CD8-positive, alpha-beta memory T cell (primary cell): ENCODE measurements around the gene MSANTD7. TPM values are rescaled to one million over a fixed set of nuclear protein-coding genes. Genes with fewer than 3 reads are reported as not detected.
A peak's percentile ranks its signal among the peaks of the same experiment; 100 is the strongest.

Source experiments
- CTCF ChIA-PET: fragments of 350-600 bp; sonication (Branson Sonifier 250); formaldehyde crosslinking; loops from one replicate; lab custom pipeline; 2021; ENCODE audit warnings: antibody characterized with exemption; lab: Charles Lee
- POLR2A ChIA-PET: fragments of 350-600 bp; sonication (Branson Sonifier 250); formaldehyde crosslinking; loops from one replicate; lab custom pipeline; 2021; ENCODE audit warnings: antibody characterized with exemption; lab: Charles Lee
- DNase-seq, 5 donors: peaks; one replicate each; pipeline versions ENCODE4 v3.0.0 to v3.0.0-alpha.2; 2020 to 2022; ENCODE audit warnings: mixed read lengths in 1 of 5
- H3K27ac ChIP-seq: one replicate; pipeline ENCODE4 v1.7.0; 2013; ENCODE audit warnings: low read depth, mild to moderate bottlenecking, low read length, moderate library complexity
- H3K27me3 ChIP-seq: 2 replicates; pipeline ENCODE4 v1.7.0; 2013; ENCODE audit warnings: low read length, mild to moderate bottlenecking; ENCODE audit not compliant: insufficient read depth, poor library complexity, severe bottlenecking
- H3K36me3 ChIP-seq: 2 replicates; pipeline ENCODE4 v1.7.0; 2013; ENCODE audit warnings: mild to moderate bottlenecking, low read length, moderate library complexity; ENCODE audit not compliant: insufficient read depth
- H3K4me1 ChIP-seq: 2 replicates; pipeline ENCODE4 v1.7.0; 2013; ENCODE audit warnings: mild to moderate bottlenecking, low read length, moderate library complexity; ENCODE audit not compliant: insufficient read depth
- H3K4me3 ChIP-seq: 2 replicates; pipeline ENCODE4 v1.7.0; 2013; ENCODE audit warnings: mild to moderate bottlenecking, low read length
- H3K9me3 ChIP-seq: 2 replicates; pipeline ENCODE4 v1.7.0; 2013; ENCODE audit warnings: mild to moderate bottlenecking, low read length
- H3K27ac Mint-ChIP-seq, 8 donors: one replicate each; pipeline ENCODE4 v1.8.0; 2020 to 2021; ENCODE audit warnings: mixed read lengths in 8 of 8, mild to moderate bottlenecking in 6 of 8, inconsistent platforms in 3 of 8, moderate library complexity in 3 of 8
- H3K27me3 Mint-ChIP-seq, 2 donors: one replicate each; pipeline ENCODE4 v1.8.0; 2020 to 2021; ENCODE audit warnings: mixed read lengths in 2 of 2, mild to moderate bottlenecking in 1 of 2, moderate library complexity in 1 of 2
- H3K36me3 Mint-ChIP-seq, 3 donors: one replicate each; pipeline ENCODE4 v1.8.0; 2020 to 2021; ENCODE audit warnings: mixed read lengths in 3 of 3, inconsistent platforms in 1 of 3, mild to moderate bottlenecking in 1 of 3
- H3K4me1 Mint-ChIP-seq, 3 donors: one replicate each; pipeline ENCODE4 v1.8.0; 2020 to 2021; ENCODE audit warnings: mixed read lengths in 3 of 3, inconsistent platforms in 1 of 3, mild to moderate bottlenecking in 1 of 3
- H3K4me3 Mint-ChIP-seq, 7 donors: one replicate each; pipeline ENCODE4 v1.8.0; 2020 to 2021; ENCODE audit warnings: mixed read lengths in 7 of 7, mild to moderate bottlenecking in 6 of 7, moderate library complexity in 4 of 7, inconsistent platforms in 2 of 7
- H3K9me3 Mint-ChIP-seq, 5 donors: one replicate each; pipeline ENCODE4 v1.8.0; 2020 to 2022; ENCODE audit warnings: mixed read lengths in 5 of 5, mild to moderate bottlenecking in 3 of 5, moderate library complexity in 2 of 5, inconsistent platforms in 1 of 5
- polyA plus RNA-seq: library from polyadenylated mRNA; unstranded; fragments of 300-500 nt; fragmentation: Illumina TruSeq; gene quantifications from one replicate; pipeline ENCODE4 v1.2.3, GENCODE V29; 2021
- total RNA-seq, 2 experiments: library from RNA; stranded (reverse); gene quantifications; one replicate each; pipeline ENCODE4 v1.2.3, GENCODE V29; 2021

The MSANTD7 gene, protein sequence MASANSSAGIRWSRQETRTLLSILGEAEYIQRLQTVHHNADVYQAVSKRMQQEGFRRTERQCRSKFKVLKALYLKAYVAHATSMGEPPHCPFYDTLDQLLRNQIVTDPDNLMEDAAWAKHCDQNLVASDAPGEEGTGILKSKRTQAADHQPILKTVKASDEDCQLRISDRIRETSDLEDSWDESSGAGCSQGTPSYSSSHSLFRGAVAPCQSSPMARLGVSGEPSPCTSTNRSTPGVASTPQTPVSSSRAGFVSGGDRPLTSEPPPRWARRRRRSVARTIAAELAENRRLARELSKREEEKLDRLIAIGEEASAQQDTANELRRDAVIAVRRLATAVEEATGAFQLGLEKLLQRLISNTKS
- total RNA-seq, result 10 to 100 TPM; 28.5 to 30.4 TPM
- 8.7 TPM for polyA plus RNA-seq

DNA sequence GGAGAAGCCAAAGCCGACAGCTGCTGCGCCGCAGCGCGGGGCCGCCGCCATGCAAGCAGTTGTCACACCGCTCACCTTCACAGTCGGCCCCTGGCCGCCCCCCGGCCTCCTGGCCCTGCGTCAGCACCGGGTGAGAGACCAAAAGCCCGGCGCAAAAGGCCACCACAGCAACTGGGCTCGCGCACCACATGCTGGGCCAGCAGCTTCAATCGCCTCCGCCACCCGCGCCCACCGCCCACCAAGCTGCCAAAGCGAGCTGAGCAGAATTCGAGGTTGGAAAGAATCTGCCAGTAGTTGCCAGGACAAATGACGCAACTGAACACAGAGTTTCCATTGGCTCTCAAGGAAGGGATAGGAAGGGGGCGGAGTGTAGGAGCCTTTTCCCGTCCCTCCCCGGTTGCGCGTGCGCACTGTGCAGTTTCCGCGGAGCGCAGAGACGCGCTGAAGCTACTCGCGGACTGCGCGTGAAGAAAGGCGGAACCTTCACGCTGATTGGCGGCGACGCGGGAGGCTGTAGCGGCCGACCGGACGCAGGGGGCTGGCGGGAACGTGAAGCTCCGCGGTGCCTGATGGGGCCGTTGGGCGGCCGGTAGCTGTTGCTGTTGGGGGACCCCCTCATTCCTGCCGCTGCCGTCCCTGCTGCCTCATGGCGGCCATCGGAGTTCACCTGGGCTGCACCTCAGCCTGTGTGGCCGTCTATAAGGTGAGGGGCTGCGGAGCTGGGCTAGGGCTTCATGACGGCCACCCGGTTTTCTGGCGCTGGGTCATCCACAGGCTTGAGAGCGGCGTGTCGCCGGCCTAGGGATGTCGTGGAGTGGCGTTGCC is at the start of gene MSANTD7, which contains the start of the genes CDNF and HSPA14:
Gene MSANTD7, plus strand, starts transcription at position 550 of the 825 bp plus-strand sequence. CDS start 3,979 bp downstream, outside the sequence.
Gene CDNF, minus strand, starts transcription at position 281 of the 825 bp plus-strand sequence. Its CDS starts 91 bp downstream, at position 190.
Gene HSPA14, plus strand, starts transcription at position 550 of the 825 bp plus-strand sequence. Its CDS starts 97 bp downstream, at position 647.
- ChIA-PET CTCF (interaction anchor here (0.6 to 3.0 kb wide), 17 partner anchors 10 to 641 kb away, joined by 3 to 13 read pairs (median 4); partner anchors contain the start of genes MEIG1 and SUV39H2), POLR2A (interaction anchor here (0.6 to 3.6 kb wide), 11 partner anchors 13 to 1997 kb away, joined by 3 to 35 read pairs (median 5); partner anchors contain the start of genes DCLRE1C, MEIG1, NMT2 and SUV39H2)
- Histone ChIP-seq H3K4me3 (peak within 1 kb of the TSS; percentile 93), H3K36me3 (peaks cover 23% of the 10 kb centered on the region), H3K27ac (peak within 1 kb of the TSS; percentile 98), H3K27me3 (no peaks in the 10 kb centered on the region), H3K4me1 (peaks cover 22% of the 10 kb centered on the region), H3K9me3 (no peaks in the 10 kb centered on the region)
- no peaks in the 10 kb centered on the region for H3K27me3 Mint-ChIP-seq
- H3K4me1 Mint-ChIP-seq, result peaks cover 24 to 46% (median 43%) of the 10 kb centered on the region in 3 donors
- H3K4me3 Mint-ChIP-seq, result peak within 1 kb of the TSS; percentile 93 to 99 (median 96)
- DNase-seq, result peak; percentile 99
- H3K36me3 Mint-ChIP-seq, result peaks cover 0 to 47% (median 9%) of the 10 kb centered on the region in 3 donors
- H3K27ac Mint-ChIP-seq, result peak within 1 kb of the TSS; percentile 86 to 99 (median 98)
- no peaks in the 10 kb centered on the region for H3K9me3 Mint-ChIP-seq

DNA sequence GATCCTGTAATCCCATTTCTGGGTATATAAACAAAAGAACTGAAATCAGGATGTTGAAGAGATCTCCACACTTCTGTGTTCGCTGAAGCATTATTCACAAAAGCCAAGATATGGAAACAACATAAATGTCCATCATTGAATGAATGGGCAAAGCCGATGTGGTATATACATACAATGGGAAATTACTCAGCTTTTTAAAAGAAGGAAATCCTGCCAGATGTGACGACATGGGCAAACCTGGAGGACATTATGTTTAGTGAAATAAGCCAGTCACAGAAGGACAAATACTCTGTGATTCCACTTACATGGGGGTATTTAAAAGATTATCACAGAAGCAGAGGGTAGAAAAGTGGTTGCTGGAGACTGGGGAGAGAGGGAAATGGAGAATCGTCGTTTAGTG is 39.5 kb upstream of the MSANTD7 start:
- no peaks in the 10 kb centered on the region for H3K27me3 ChIP-seq
- H3K4me1 ChIP-seq, result no peaks in the 10 kb centered on the region
- DNase-seq, result no peak
- Mint-ChIP-seq H3K27ac (no peak overlapping the region), H3K27me3 (peaks cover 0 to 3% of the 10 kb centered on the region in 2 donors), H3K9me3 (no peaks in the 10 kb centered on the region), H3K36me3 (no peaks in the 10 kb centered on the region), H3K4me1 (no peaks in the 10 kb centered on the region), H3K4me3 (no peak overlapping the region)
- POLR2A ChIA-PET, result no interaction called here
- H3K36me3 ChIP-seq, result no peaks in the 10 kb centered on the region
- CTCF ChIA-PET, result no interaction called here
- H3K27ac ChIP-seq, result no peak overlapping the region
- H3K4me3 ChIP-seq, result no peak overlapping the region
- H3K9me3 ChIP-seq, result no peaks in the 10 kb centered on the region

DNA sequence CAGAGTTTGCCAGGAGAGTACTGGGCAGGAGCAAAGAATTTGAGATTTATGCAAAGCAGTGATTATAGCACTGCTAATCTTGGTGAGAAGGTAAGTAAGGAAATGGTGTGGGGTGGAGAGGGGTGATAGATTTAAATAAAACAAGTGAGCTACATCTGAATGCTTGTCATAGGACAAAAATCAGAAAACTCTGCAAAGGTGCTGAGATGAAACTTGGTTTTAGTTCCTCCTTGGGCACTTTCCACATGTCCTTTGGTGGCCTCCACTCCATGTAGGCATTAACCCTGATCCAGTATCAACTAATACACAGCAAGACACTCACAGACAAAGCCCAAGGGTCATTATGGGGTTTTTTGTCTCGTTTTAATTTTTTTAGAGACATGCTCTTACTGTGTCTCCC is 37.7 kb upstream of the MSANTD7 start:
- H3K27me3 Mint-ChIP-seq, result peaks cover 0 to 3% of the 10 kb centered on the region in 2 donors
- POLR2A ChIA-PET, result no interaction called here
- H3K27me3 ChIP-seq, result no peaks in the 10 kb centered on the region
- no peak overlapping the region for H3K4me3 ChIP-seq
- H3K4me1 ChIP-seq, result no peaks in the 10 kb centered on the region
- H3K4me1 Mint-ChIP-seq, result no peaks in the 10 kb centered on the region
- no peak overlapping the region for H3K27ac Mint-ChIP-seq
- no peaks in the 10 kb centered on the region for H3K9me3 ChIP-seq
- no peak overlapping the region for H3K4me3 Mint-ChIP-seq
- H3K36me3 ChIP-seq, result no peaks in the 10 kb centered on the region
- no peak for DNase-seq
- no peaks in the 10 kb centered on the region for H3K36me3 Mint-ChIP-seq
- CTCF ChIA-PET, result interaction anchor here (0.9 kb wide), 1 partner anchor 302 kb away, joined by 3 read pairs; no protein-coding TSS in a partner anchor
- H3K9me3 Mint-ChIP-seq, result no peaks in the 10 kb centered on the region
- H3K27ac ChIP-seq, result no peak overlapping the region

DNA sequence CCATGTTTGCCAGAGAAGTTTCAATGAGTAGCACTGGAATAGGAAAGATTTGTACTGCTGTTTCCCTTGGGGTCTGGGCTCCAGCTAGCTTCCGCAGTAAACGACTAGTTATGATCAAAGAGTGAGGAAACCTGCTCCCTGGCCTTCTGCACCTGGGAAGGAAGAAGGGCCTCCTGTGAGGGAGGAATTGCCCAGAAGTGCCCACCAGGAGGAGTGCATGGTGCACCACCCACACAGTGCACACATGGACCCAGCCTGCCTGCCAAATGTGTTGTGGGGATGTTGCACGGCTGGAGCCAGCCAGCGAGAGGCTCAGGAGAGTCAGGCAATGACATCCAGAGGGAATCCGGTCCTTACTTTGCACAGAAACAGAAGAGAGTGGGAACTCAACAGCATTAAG is 36.4 kb upstream of the MSANTD7 start:
- POLR2A ChIA-PET, result no interaction called here
- H3K36me3 Mint-ChIP-seq, result no peaks in the 10 kb centered on the region
- no peak overlapping the region for H3K27ac ChIP-seq
- CTCF ChIA-PET, result interaction anchor here (0.9 kb wide), 1 partner anchor 21 kb away, joined by 3 read pairs; no protein-coding TSS in a partner anchor
- no peaks in the 10 kb centered on the region for H3K9me3 ChIP-seq
- H3K27me3 ChIP-seq, result no peaks in the 10 kb centered on the region
- no peaks in the 10 kb centered on the region for H3K9me3 Mint-ChIP-seq
- H3K4me1 ChIP-seq, result no peaks in the 10 kb centered on the region
- no peaks in the 10 kb centered on the region for H3K4me1 Mint-ChIP-seq
- no peaks in the 10 kb centered on the region for H3K36me3 ChIP-seq
- no peak for DNase-seq
- peaks cover 0 to 3% of the 10 kb centered on the region in 2 donors for H3K27me3 Mint-ChIP-seq
- H3K4me3 ChIP-seq, result no peak overlapping the region
- H3K4me3 Mint-ChIP-seq, result no peak overlapping the region
- H3K27ac Mint-ChIP-seq, result no peak overlapping the region

DNA sequence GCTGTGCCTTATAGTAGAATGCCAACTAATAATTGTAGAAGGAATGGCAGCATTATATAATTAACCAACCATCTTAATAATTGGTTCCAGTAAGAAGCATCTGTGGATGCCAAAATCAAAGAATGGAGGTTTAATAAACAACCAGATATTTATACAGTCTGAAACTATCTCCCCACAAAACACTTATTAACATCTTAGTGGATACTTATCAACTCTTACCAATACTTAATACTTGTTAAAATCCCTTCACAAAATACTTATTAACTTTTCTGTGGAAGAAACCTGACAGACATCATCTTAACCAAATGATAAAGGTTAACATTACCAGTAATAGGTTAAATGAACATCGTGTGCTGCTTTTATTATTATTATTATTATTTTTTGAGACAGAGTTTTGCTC is 34.3 kb upstream of the MSANTD7 start:
- H3K36me3 ChIP-seq, result no peaks in the 10 kb centered on the region
- CTCF ChIA-PET, result no interaction called here
- POLR2A ChIA-PET, result interaction anchor here (0.7 kb wide), 1 partner anchor 84 kb away, joined by 3 read pairs; no protein-coding TSS in a partner anchor

DNA sequence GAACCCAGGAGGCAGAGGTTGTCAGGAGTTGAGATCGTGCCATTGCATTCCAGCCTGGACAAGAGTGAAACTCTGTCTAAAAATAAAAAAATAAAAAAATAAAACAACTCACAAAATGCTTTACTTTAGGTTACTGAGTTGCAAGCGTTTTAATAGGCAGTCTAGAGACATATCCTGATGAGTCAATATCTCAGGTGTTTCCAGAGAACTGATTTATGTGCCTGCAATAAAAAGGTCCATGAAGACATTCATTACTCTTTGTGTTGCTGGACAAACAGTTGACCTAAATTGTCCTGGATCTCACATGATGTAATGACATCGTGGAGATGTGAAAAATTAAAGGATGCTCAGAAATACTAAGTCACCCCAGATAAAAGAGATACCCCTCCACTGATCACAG is 31.8 kb upstream of the MSANTD7 start:
- Mint-ChIP-seq H3K36me3 (no peaks in the 10 kb centered on the region), H3K4me3 (no peak overlapping the region), H3K4me1 (peaks cover 0 to 3% (median under 1%) of the 10 kb centered on the region in 3 donors), H3K27me3 (no peaks in the 10 kb centered on the region), H3K9me3 (no peaks in the 10 kb centered on the region), H3K27ac (no peak overlapping the region)
- Histone ChIP-seq H3K27ac (no peak overlapping the region), H3K4me1 (no peaks in the 10 kb centered on the region), H3K9me3 (no peaks in the 10 kb centered on the region), H3K4me3 (no peak overlapping the region), H3K27me3 (no peaks in the 10 kb centered on the region), H3K36me3 (no peaks in the 10 kb centered on the region)
- POLR2A ChIA-PET, result no interaction called here
- CTCF ChIA-PET, result no interaction called here
- DNase-seq, result no peak

More for the DNA sequence above, 34.3 kb upstream of the MSANTD7 start:
- H3K4me1 Mint-ChIP-seq, result no peaks in the 10 kb centered on the region
- H3K9me3 Mint-ChIP-seq, result no peaks in the 10 kb centered on the region
- Histone ChIP-seq H3K4me1 (no peaks in the 10 kb centered on the region), H3K9me3 (no peaks in the 10 kb centered on the region), H3K4me3 (no peak overlapping the region), H3K27ac (no peak overlapping the region), H3K27me3 (no peaks in the 10 kb centered on the region)
- H3K27ac Mint-ChIP-seq, result no peak overlapping the region
- H3K4me3 Mint-ChIP-seq, result no peak overlapping the region
- no peaks in the 10 kb centered on the region for H3K36me3 Mint-ChIP-seq
- DNase-seq, result no peak
- peaks cover 0 to 3% of the 10 kb centered on the region in 2 donors for H3K27me3 Mint-ChIP-seq

DNA sequence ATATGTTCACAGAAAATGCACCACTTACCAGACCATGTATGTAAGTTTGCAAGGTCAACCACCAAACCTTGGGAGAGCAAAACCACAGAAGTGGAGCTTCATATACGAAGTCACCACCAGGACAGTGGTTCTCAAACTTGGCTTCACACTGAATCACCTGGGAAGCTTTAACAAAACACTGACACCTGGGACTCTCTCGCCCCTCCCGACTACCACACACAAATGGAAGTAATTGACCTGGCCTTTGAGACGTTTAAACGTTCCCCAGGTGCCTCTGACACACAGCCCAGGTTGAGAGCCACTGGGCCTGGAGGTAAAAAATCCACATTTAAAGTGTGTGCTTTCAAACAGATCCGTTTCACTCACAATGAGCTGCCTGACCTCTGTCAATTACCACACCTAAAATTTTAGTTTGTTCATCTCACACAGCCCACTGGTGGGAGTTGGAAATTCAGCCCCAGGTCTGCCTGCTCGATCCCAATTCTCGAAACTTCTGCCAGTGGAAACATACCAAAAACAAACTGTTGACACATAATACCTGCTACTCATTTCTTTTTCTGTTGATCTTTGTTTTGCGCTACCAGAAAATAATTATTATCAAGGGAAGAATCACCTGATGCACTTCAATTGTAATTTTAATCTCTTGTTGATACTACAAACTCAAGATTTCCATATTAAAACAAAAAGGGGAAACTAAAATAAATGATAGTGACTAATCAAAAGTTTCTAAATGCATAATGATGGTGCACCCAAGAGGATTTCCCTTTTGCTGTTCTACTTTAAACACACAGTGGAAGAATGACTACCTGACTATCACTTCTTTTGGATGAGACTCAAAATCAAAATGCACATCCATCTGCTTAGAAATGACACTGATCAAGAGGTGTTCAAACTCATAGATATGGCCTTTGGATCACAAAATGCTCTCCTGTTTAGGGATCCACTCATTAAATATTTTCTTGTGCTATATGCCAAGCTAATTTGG is 26.8 kb upstream of the MSANTD7 start:
- Mint-ChIP-seq H3K27me3 (no peaks in the 10 kb centered on the region), H3K27ac (peak overlapping the region in 3 of 8 donors; percentile 19 to 95 (median 36)), H3K4me1 (peaks cover 3 to 22% (median 20%) of the 10 kb centered on the region in 3 donors), H3K36me3 (peaks cover 0 to 2% (median 0%) of the 10 kb centered on the region in 3 donors), H3K4me3 (no peak overlapping the region), H3K9me3 (no peaks in the 10 kb centered on the region)
- Histone ChIP-seq H3K9me3 (no peaks in the 10 kb centered on the region), H3K4me3 (no peak overlapping the region), H3K27me3 (no peaks in the 10 kb centered on the region), H3K4me1 (peaks cover 9% of the 10 kb centered on the region), H3K27ac (no peak overlapping the region), H3K36me3 (no peaks in the 10 kb centered on the region)
- ChIA-PET POLR2A (no interaction called here), CTCF (no interaction called here)
- no peak for DNase-seq
